HepG2 (cell line): ENCODE measurements around the gene LTB4R. TPM values are rescaled to one million over a fixed set of nuclear protein-coding genes. Genes with fewer than 3 reads are reported as not detected.

Source experiments
- FOXA3 ChIP-seq: IDR thresholded peaks from 2 replicates; pipeline ENCODE4 v1.6.1; 2016; ENCODE audit warnings: missing genetic modification reagents, missing compliant biosample characterization
- FUBP1 ChIP-seq: sonication (generic); formaldehyde crosslinking; IDR thresholded peaks from 2 replicates; pipeline ENCODE4 v1.5.1; 2020; ENCODE audit warnings: missing genetic modification reagents, mild to moderate bottlenecking, borderline replicate concordance
- MEIS1 ChIP-seq: sonication (generic); formaldehyde crosslinking; IDR thresholded peaks from 2 replicates; pipeline ENCODE4 v1.9.0; 2021; ENCODE audit warnings: mild to moderate bottlenecking, missing genetic modification reagents, moderate library complexity, borderline replicate concordance
- MTF2 ChIP-seq: sonication (generic); formaldehyde crosslinking; IDR thresholded peaks from 2 replicates; pipeline ENCODE4 v1.5.0; 2020; ENCODE audit warnings: missing genetic modification reagents, borderline replicate concordance
- NPAS2 ChIP-seq: sonication (generic); formaldehyde crosslinking; IDR thresholded peaks from 2 replicates; pipeline ENCODE4 v1.8.0; 2022; ENCODE audit warnings: mild to moderate bottlenecking, missing genetic modification reagents, borderline replicate concordance
- REPIN1 ChIP-seq: sonication (generic); formaldehyde crosslinking; IDR thresholded peaks from 2 replicates; pipeline ENCODE4 v1.8.0; 2022; ENCODE audit warnings: missing genetic modification reagents, low read depth, mild to moderate bottlenecking, borderline replicate concordance
- SALL1 ChIP-seq: sonication (generic); formaldehyde crosslinking; IDR thresholded peaks from 2 replicates; pipeline ENCODE4 v1.8.0; 2022; ENCODE audit warnings: mild to moderate bottlenecking, missing genetic modification reagents
- TARDBP ChIP-seq: sonication (generic); formaldehyde crosslinking; IDR thresholded peaks from 2 replicates; pipeline ENCODE4 v1.8.0; 2022; ENCODE audit warnings: mild to moderate bottlenecking, missing genetic modification reagents
- ZBTB8A ChIP-seq: sonication (generic); formaldehyde crosslinking; IDR thresholded peaks from 2 replicates; pipeline ENCODE4 v1.4.0; 2020; ENCODE audit warnings: mild to moderate bottlenecking, low read depth, missing genetic modification reagents, borderline replicate concordance
- ZFY ChIP-seq: sonication (generic); formaldehyde crosslinking; IDR thresholded peaks from 2 replicates; pipeline ENCODE4 v1.4.0; 2020; ENCODE audit warnings: missing genetic modification reagents
- ZNF207 ChIP-seq: fragments of 450-650 bp; IDR thresholded peaks from 2 replicates; pipeline ENCODE4 v1.6.1; 2016; ENCODE audit warnings: antibody characterized with exemption, borderline replicate concordance
- ZNF343 ChIP-seq: sonication (generic); formaldehyde crosslinking; IDR thresholded peaks from 2 replicates; pipeline ENCODE4 v1.4.0; 2020; ENCODE audit warnings: mild to moderate bottlenecking, missing genetic modification reagents
- ZNF446 ChIP-seq: sonication (generic); formaldehyde crosslinking; IDR thresholded peaks from 2 replicates; pipeline ENCODE4 v1.5.0; 2020; ENCODE audit warnings: mild to moderate bottlenecking, missing genetic modification reagents
- ZNF678 ChIP-seq: sonication (generic); formaldehyde crosslinking; IDR thresholded peaks from 2 replicates; pipeline ENCODE4 v1.4.0; 2020; ENCODE audit warnings: mild to moderate bottlenecking, missing genetic modification reagents
- ZZZ3 ChIP-seq: sonication (generic); formaldehyde crosslinking; IDR thresholded peaks from 2 replicates; pipeline ENCODE4 v1.4.0; 2020; ENCODE audit warnings: missing genetic modification reagents, mild to moderate bottlenecking, borderline replicate concordance
- polyA plus RNA-seq, 8 experiments: library from polyadenylated mRNA; depleted of rRNA in 3 of 8; stranded (reverse) in 7 of 8; unstranded in 1 of 8; fragments of >200 nt; fragmentation: Illumina TruSeq in 4 of 8; extraction: Trizol in 4 of 8; gene quantifications; 2 replicates each; pipeline versions ENCODE4 v1.2.1 to v1.2.3, GENCODE V29; 2011 to 2016; ENCODE audit warnings: low read depth in 4 of 8, missing spikeins in 1 of 8, mixed read lengths in 1 of 8; ENCODE audit not compliant: insufficient read depth in 1 of 8
- total RNA-seq, 5 experiments: library from RNA; depleted of rRNA; stranded (reverse); fragments of >200 nt; fragmentation: Illumina TruSeq; extraction: Trizol; gene quantifications; 2 replicates each; pipeline ENCODE4 v1.2.3, GENCODE V29; 2016; ENCODE audit warnings: low read depth in 1 of 5
- TF ChIP-seq, protein P1 (sequence below): sonication (generic); formaldehyde crosslinking; IDR thresholded peaks from 2 replicates; pipeline ENCODE4 v1.5.0; 2020; ENCODE audit warnings: mild to moderate bottlenecking, missing genetic modification reagents, moderate library complexity
- TF ChIP-seq, protein P2 (sequence below): sonication (generic); formaldehyde crosslinking; IDR thresholded peaks from 2 replicates; pipeline ENCODE4 v1.5.0; 2020; ENCODE audit warnings: mild to moderate bottlenecking, low read depth, missing genetic modification reagents, borderline replicate concordance

The LTB4R gene
- total and polyA plus RNA-seq, 2 of the 13 experiments (the other 11 are each of a cell fraction or from before 2014, with no cell fraction given): 3.2 to 8.2 TPM

- TF ChIP-seq ZNF343 (0 out of 2 replicates have a peak, but pooled peaks have one; percentile 76), ZBTB8A (CRISPR knock-in tag) (0 out of 2 replicates have a peak, but pooled peaks have one; percentile 35), MTF2 (CRISPR knock-in tag) (no peak), ZNF678 (CRISPR knock-in tag) (no peak), ZNF207 (no peak), FUBP1 (CRISPR knock-in tag) (0 out of 2 replicates have a peak, but pooled peaks have one; percentile 59), ZNF446 (CRISPR knock-in tag) (no peak), FOXA3 (0 out of 2 replicates have a peak, but pooled peaks have one; percentile 4), ZZZ3 (CRISPR knock-in tag) (0 out of 2 replicates have a peak, but pooled peaks have one; percentile 33), MEIS1 (CRISPR knock-in tag) (0 out of 2 replicates have a peak, but pooled peaks have one; percentile 27), ZFY (no peak), NPAS2 (CRISPR knock-in tag) (0 out of 2 replicates have a peak, but pooled peaks have one; percentile 71), TARDBP (CRISPR knock-in tag) (no peak), REPIN1 (CRISPR knock-in tag) (no peak), SALL1 (CRISPR knock-in tag) (0 out of 2 replicates have a peak, but pooled peaks have one; percentile 31)
- TF ChIP-seq, protein P1, sequence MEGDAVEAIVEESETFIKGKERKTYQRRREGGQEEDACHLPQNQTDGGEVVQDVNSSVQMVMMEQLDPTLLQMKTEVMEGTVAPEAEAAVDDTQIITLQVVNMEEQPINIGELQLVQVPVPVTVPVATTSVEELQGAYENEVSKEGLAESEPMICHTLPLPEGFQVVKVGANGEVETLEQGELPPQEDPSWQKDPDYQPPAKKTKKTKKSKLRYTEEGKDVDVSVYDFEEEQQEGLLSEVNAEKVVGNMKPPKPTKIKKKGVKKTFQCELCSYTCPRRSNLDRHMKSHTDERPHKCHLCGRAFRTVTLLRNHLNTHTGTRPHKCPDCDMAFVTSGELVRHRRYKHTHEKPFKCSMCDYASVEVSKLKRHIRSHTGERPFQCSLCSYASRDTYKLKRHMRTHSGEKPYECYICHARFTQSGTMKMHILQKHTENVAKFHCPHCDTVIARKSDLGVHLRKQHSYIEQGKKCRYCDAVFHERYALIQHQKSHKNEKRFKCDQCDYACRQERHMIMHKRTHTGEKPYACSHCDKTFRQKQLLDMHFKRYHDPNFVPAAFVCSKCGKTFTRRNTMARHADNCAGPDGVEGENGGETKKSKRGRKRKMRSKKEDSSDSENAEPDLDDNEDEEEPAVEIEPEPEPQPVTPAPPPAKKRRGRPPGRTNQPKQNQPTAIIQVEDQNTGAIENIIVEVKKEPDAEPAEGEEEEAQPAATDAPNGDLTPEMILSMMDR: peak; percentile 41; the same call in 1 of the 2 replicates
- TF ChIP-seq, protein P2, sequence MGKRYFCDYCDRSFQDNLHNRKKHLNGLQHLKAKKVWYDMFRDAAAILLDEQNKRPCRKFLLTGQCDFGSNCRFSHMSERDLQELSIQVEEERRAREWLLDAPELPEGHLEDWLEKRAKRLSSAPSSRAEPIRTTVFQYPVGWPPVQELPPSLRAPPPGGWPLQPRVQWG: 0 out of 2 replicates have a peak, but pooled peaks have one; percentile 44
- TF ChIP-seq, all 625 proteins: peak for 20
Measured at GRCh38 chr14:24273422-24273998, 37.8 kb upstream of the LTB4R start (continued).
